GM19351 (cell line): Measurements from ENCODE around the gene SLC7A8.

Experiments used
- ATAC-seq: cut with Tn5 transposase; IDR thresholded peaks from one replicate; pipeline ENCODE4 v1.9.1; 2021; ENCODE audit warnings: mild to moderate bottlenecking, moderate library complexity; ENCODE audit not compliant: unreplicated experiment

SLC7A8 gene

GRCh38 chr14:23160924-23161522, 22.4 kb downstream of the SLC7A8 start:
- no peak for ATAC-seq

- ATAC-seq = no peak
Measured at GRCh38 chr14:23159532-23159931, 23.9 kb downstream of the SLC7A8 start.

- ATAC-seq = no peak
Measured at GRCh38 chr14:23158779-23159178, 24.7 kb downstream of the SLC7A8 start.

GRCh38 chr14:23154964-23155587, 28.4 kb downstream of the SLC7A8 start:
- no peak for ATAC-seq

- ATAC-seq = no peak
Measured at GRCh38 chr14:23153851-23154796, 29.3 kb downstream of the SLC7A8 start.

- no peak for ATAC-seq
Measured at GRCh38 chr14:23151342-23151741, 32.1 kb downstream of the SLC7A8 start.

- ATAC-seq = no peak
Measured at GRCh38 chr14:23149745-23150144, 33.7 kb downstream of the SLC7A8 start.

- ATAC-seq = no peak
Measured at GRCh38 chr14:23148591-23149249, 34.7 kb downstream of the SLC7A8 start.

- ATAC-seq = no peak
Measured at GRCh38 chr14:23147676-23148075, 35.8 kb downstream of the SLC7A8 start.

GRCh38 chr14:23146980-23147379, 36.5 kb downstream of the SLC7A8 start:
- no peak for ATAC-seq

GRCh38 chr14:23146351-23146910, 37.0 kb downstream of the SLC7A8 start:
- ATAC-seq = no peak

- no peak for ATAC-seq
Measured at GRCh38 chr14:23145794-23146350, 37.6 kb downstream of the SLC7A8 start.

GRCh38 chr14:23143911-23144310, 39.5 kb downstream of the SLC7A8 start:
- ATAC-seq = no peak

- ATAC-seq = no peak
Measured at GRCh38 chr14:23142826-23143225, 40.6 kb downstream of the SLC7A8 start.

- ATAC-seq = no peak
Measured at GRCh38 chr14:23141706-23142444, 41.6 kb downstream of the SLC7A8 start.

- ATAC-seq = no peak
Measured at GRCh38 chr14:23140371-23140770, 43.1 kb downstream of the SLC7A8 start.

- ATAC-seq = no peak
Measured at GRCh38 chr14:23139874-23140273, 43.6 kb downstream of the SLC7A8 start.

- ATAC-seq = no peak
Measured at GRCh38 chr14:23137813-23138535, 45.5 kb downstream of the SLC7A8 start.

GRCh38 chr14:23137192-23137812, 46.2 kb downstream of the SLC7A8 start:
- ATAC-seq = no peak
